ENCODE results near the gene FMO5. TPM values are rescaled to one million over a fixed set of nuclear protein-coding genes. Genes with fewer than 3 reads are reported as not detected.

FMO5 gene
- total and polyA plus RNA-seq, 12 donors = 4.6 to 28.4 (median 10.4) TPM

- no peaks in the 10 kb centered on the region for H3K9me3 ChIP-seq (replicated peaks in 1 of 3)
- H3K4me1 ChIP-seq (replicated peaks in 1 of 2) = no peaks in the 10 kb centered on the region
- no peaks in the 10 kb centered on the region for H3K27me3 ChIP-seq
- TF ChIP-seq POLR2A (IDR thresholded peaks at IDR 0.05) = no peak
- no peak for TF ChIP-seq CTCF (IDR thresholded peaks at IDR 0.05)
- intact Hi-C loops (cut with DNase I) = no loop called here
- DNase-seq = no peak
- no peak overlapping the region for H3K4me3 ChIP-seq
- 88 to 93% (median 91%) methylated on average over 2 of the region's 2 CpGs for WGBS, 4 donors
- H3K36me3 ChIP-seq (replicated peaks in 1 of 2) = no peaks in the 10 kb centered on the region
- no peak overlapping the region for H3K27ac ChIP-seq
These were observed 14.2 kb downstream of the FMO5 start for GRCh38 chr1:147210987-147211386.

GRCh38 chr1:147209825-147210821 is 15.0 kb downstream of the FMO5 start:
- TF ChIP-seq POLR2A (IDR thresholded peaks at IDR 0.05) (no peak), CTCF (IDR thresholded peaks at IDR 0.05) (no peak)
- 92 to 98% (median 95%) methylated on average over 3 of the region's 3 CpGs for WGBS, 4 donors
- intact Hi-C loops (cut with DNase I) = no loop called here

GRCh38 chr1:147208619-147209018 is 16.5 kb downstream of the FMO5 start:
- H3K9me3 ChIP-seq (replicated peaks in 1 of 3) = no peaks in the 10 kb centered on the region
- intact Hi-C loops (cut with DNase I) = no loop called here

More at GRCh38 chr1:147209825-147210821, 15.0 kb downstream of the FMO5 start:
- Histone ChIP-seq H3K27ac (no peak overlapping the region), H3K36me3 (replicated peaks in 1 of 2) (no peaks in the 10 kb centered on the region), H3K4me3 (no peak overlapping the region), H3K9me3 (replicated peaks in 1 of 3) (no peaks in the 10 kb centered on the region), H3K4me1 (replicated peaks in 1 of 2) (no peaks in the 10 kb centered on the region), H3K27me3 (no peaks in the 10 kb centered on the region)
- DNase-seq = no peak

More at GRCh38 chr1:147208619-147209018, 16.5 kb downstream of the FMO5 start:
- no peaks in the 10 kb centered on the region for H3K36me3 ChIP-seq (replicated peaks in 1 of 2)
- no peak for TF ChIP-seq POLR2A (IDR thresholded peaks at IDR 0.05)
- TF ChIP-seq CTCF (IDR thresholded peaks at IDR 0.05) = no peak
- no peaks in the 10 kb centered on the region for H3K27me3 ChIP-seq
- H3K4me1 ChIP-seq (replicated peaks in 1 of 2) = no peaks in the 10 kb centered on the region
- no peak overlapping the region for H3K27ac ChIP-seq
- no peak for DNase-seq
- no peak overlapping the region for H3K4me3 ChIP-seq
- 94 to 98% (median 97%) methylated on average over 7 of the region's 7 CpGs for WGBS, 4 donors

Measured in adrenal gland (tissue), 12 donors.